Liver (tissue), 9 donors: ENCODE data around the gene ANKRA2. TPM values are rescaled to one million over a fixed set of nuclear protein-coding genes. Genes with fewer than 3 reads are reported as not detected.
"Not testable (repeated sequence)": the region's sequence is repeated elsewhere in the genome, so short reads cannot be mapped to it uniquely, and the experiment has no call there.

Source experiments
- DNase-seq: peaks from one replicate; pipeline ENCODE4 v3.0.0-alpha.2; 2017; ENCODE audit warnings: low spot score
- H3K27ac ChIP-seq, 2 donors: one replicate each; pipeline ENCODE4 v1.7.0; 2013; ENCODE audit warnings: inconsistent platforms in 2 of 2, low read length in 2 of 2, control low read depth in 1 of 2, low read depth in 1 of 2, mild to moderate bottlenecking in 1 of 2
- H3K27me3 ChIP-seq, 4 donors: one replicate each; pipeline versions ENCODE4 v1.6.1 to v1.7.0; 2013; ENCODE audit warnings: low read length in 3 of 4, inconsistent platforms in 1 of 4, mild to moderate bottlenecking in 1 of 4, moderate library complexity in 1 of 4; ENCODE audit not compliant: control insufficient read depth in 4 of 4, insufficient read depth in 4 of 4
- H3K36me3 ChIP-seq, 4 donors: one replicate each; pipeline versions ENCODE4 v1.6.1 to v1.7.0; 2013; ENCODE audit warnings: low read length in 3 of 4, mild to moderate bottlenecking in 3 of 4, low read depth in 1 of 4, moderate library complexity in 1 of 4; ENCODE audit not compliant: control insufficient read depth in 4 of 4, insufficient read depth in 3 of 4
- H3K4me1 ChIP-seq, 4 donors: one replicate each; pipeline versions ENCODE4 v1.6.1 to v1.7.0; 2013; ENCODE audit warnings: low read length in 3 of 4, mild to moderate bottlenecking in 3 of 4, moderate library complexity in 1 of 4; ENCODE audit not compliant: control insufficient read depth in 4 of 4, insufficient read depth in 4 of 4
- H3K4me3 ChIP-seq, 3 donors: one replicate each; pipeline versions ENCODE4 v1.6.1 to v1.7.0; 2013; ENCODE audit warnings: low read length in 3 of 3, control low read depth in 1 of 3, low read depth in 1 of 3, mild to moderate bottlenecking in 1 of 3
- H3K9ac ChIP-seq, 2 donors: one replicate each; pipeline ENCODE4 v1.7.0; 2013; ENCODE audit warnings: low read length in 2 of 2, mild to moderate bottlenecking in 2 of 2, moderate library complexity in 2 of 2, control low read depth in 1 of 2, low read depth in 1 of 2
- H3K9me3 ChIP-seq, 4 donors: one replicate each; pipeline versions ENCODE4 v1.6.1 to v1.7.0; 2013; ENCODE audit warnings: low read length in 3 of 4; ENCODE audit not compliant: control insufficient read depth in 4 of 4
- EGR1 ChIP-seq, 2 donors: IDR thresholded peaks; 2 replicates each; pipeline ENCODE4 v1.6.1; 2016 to 2018; ENCODE audit warnings: antibody characterized with exemption in 2 of 2, low read depth in 2 of 2
- FOXA1 ChIP-seq: IDR thresholded peaks from 2 replicates; pipeline ENCODE4 v1.6.1; 2016; ENCODE audit warnings: antibody characterized with exemption
- FOXA2 ChIP-seq: IDR thresholded peaks from 2 replicates; pipeline ENCODE4 v1.6.1; 2016; ENCODE audit warnings: antibody characterized with exemption
- GABPA ChIP-seq, 2 donors: IDR thresholded peaks in 1 of 2; conservative IDR thresholded peaks in 1 of 2; 2 replicates each; pipeline ENCODE4 v1.6.1; 2016; ENCODE audit warnings: antibody characterized with exemption in 2 of 2, mild to moderate bottlenecking in 1 of 2, moderate library complexity in 1 of 2
- HNF4A ChIP-seq, 2 donors: conservative IDR thresholded peaks; 2 replicates each; pipeline ENCODE4 v1.6.1; 2016; ENCODE audit warnings: antibody characterized with exemption in 2 of 2, mild to moderate bottlenecking in 2 of 2
- HNF4G ChIP-seq: IDR thresholded peaks from 2 replicates; pipeline ENCODE4 v1.6.1; 2016; ENCODE audit warnings: antibody characterized with exemption
- JUND ChIP-seq, 2 donors: IDR thresholded peaks; 2 replicates each; pipeline ENCODE4 v1.6.1; 2016; ENCODE audit warnings: antibody characterized with exemption in 2 of 2
- NR2F2 ChIP-seq: IDR thresholded peaks from 2 replicates; pipeline ENCODE4 v1.6.1; 2016; ENCODE audit warnings: antibody characterized with exemption
- RXRA ChIP-seq, 2 donors: IDR thresholded peaks; 2 replicates each; pipeline ENCODE4 v1.6.1; 2017 to 2018; ENCODE audit warnings: antibody characterized with exemption in 2 of 2, mild to moderate bottlenecking in 1 of 2
- SP1 ChIP-seq: IDR thresholded peaks from 2 replicates; pipeline ENCODE4 v1.6.1; 2018; ENCODE audit warnings: antibody characterized with exemption, mild to moderate bottlenecking
- TAF1 ChIP-seq: conservative IDR thresholded peaks from 2 replicates; pipeline ENCODE4 v1.6.1; 2016; ENCODE audit warnings: antibody characterized with exemption, mild to moderate bottlenecking
- YY1 ChIP-seq: IDR thresholded peaks from 2 replicates; pipeline ENCODE4 v1.6.1; 2016; ENCODE audit warnings: antibody characterized with exemption, mild to moderate bottlenecking
- WGBS: extraction: QIAGEN DNeasy Blood & Tissue Kit; methylation state at CpG from one replicate; pipeline ENCODE4 v1.1.7; 2013; 5-methylcytosine and 5-hydroxymethylcytosine counted together
- polyA plus RNA-seq, 2 donors: library from polyadenylated mRNA; stranded (reverse) in 1 of 2; unstranded in 1 of 2; fragments of 200-250 nt in 1 of 2; fragments of >200 nt in 1 of 2; fragmentation: Nextera tagmentation in 1 of 2; extraction: Ambion mirVana in 1 of 2; gene quantifications; one replicate each; pipeline versions ENCODE4 v1.2.1 to v1.2.3, GENCODE V29; 2013 to 2015
- total RNA-seq, 2 donors: library from RNA; depleted of rRNA; stranded (reverse); fragments of >200 nt; gene quantifications; one replicate each; pipeline ENCODE4 v1.2.3, GENCODE V29; 2014
- TF ChIP-seq, protein P1 (sequence below): IDR thresholded peaks from 2 replicates; pipeline ENCODE4 v1.6.1; 2016; ENCODE audit warnings: antibody characterized with exemption
- TF ChIP-seq, protein P2 (sequence below): IDR thresholded peaks from 2 replicates; pipeline ENCODE4 v1.6.1; 2016; ENCODE audit warnings: antibody characterized with exemption
- TF ChIP-seq, protein P3 (sequence below): IDR thresholded peaks from 2 replicates; pipeline ENCODE4 v1.6.1; 2016; ENCODE audit warnings: antibody characterized with exemption, mild to moderate bottlenecking
- TF ChIP-seq, protein P4 (sequence below): IDR thresholded peaks from 2 replicates; pipeline ENCODE4 v1.6.1; 2016; ENCODE audit warnings: antibody characterized with exemption
- donor health status: healthy.
- donor health status: healthy.
- donor health status: healthy.
- donor health status: healthy.
- donor health status: healthy.

Gene ANKRA2
- total and polyA plus RNA-seq, 4 donors = 5.9 to 17.0 (median 14.5) TPM

DNA sequence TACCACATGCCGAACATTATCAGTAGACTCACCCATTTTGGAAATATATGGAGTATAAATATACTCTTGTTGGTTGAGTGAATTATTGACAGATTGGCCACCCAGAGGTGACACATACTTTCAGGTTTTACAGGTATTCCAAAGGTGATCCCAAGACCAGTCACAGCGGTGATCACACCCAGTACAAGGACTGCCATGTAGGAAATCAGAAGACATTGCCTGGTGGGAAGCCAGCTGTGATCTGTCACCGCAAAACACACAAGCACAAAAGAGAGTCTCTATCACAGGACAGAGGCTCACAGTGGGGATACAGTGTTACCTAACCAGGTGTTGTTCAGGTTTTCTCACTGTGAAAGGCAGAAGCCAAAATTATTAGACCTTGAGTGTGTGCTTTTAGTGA is 51.4 kb downstream of the ANKRA2 start:
- Histone ChIP-seq H3K36me3 (no peaks in the 10 kb centered on the region), H3K4me3 (no peak overlapping the region), H3K27me3 (no peaks in the 10 kb centered on the region), H3K4me1 (no peaks in the 10 kb centered on the region), H3K9ac (no peak overlapping the region), H3K9me3 (no peaks in the 10 kb centered on the region), H3K27ac (no peak overlapping the region)
- no peak for DNase-seq
- 74% methylated on average over 3 of the region's 3 CpGs for WGBS
- no peak for TF ChIP-seq TAF1
- no peak for TF ChIP-seq JUND (IDR thresholded peaks at IDR 0.05)
- no peak for TF ChIP-seq GABPA (IDR thresholded peaks at IDR 0.05 in 1 of 2, conservative IDR thresholded peaks at IDR 0.05 in 1 of 2)
- TF ChIP-seq, protein P1, sequence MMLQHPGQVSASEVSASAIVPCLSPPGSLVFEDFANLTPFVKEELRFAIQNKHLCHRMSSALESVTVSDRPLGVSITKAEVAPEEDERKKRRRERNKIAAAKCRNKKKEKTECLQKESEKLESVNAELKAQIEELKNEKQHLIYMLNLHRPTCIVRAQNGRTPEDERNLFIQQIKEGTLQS = no peak
- TF ChIP-seq HNF4A (conservative IDR thresholded peaks at IDR 0.05) = no peak
- no peak for TF ChIP-seq RXRA (IDR thresholded peaks at IDR 0.05)
- no peak for TF ChIP-seq SP1
- TF ChIP-seq FOXA2 = no peak
- TF ChIP-seq FOXA1 = no peak
- no peak for TF ChIP-seq HNF4G
- no peak for TF ChIP-seq EGR1 (IDR thresholded peaks at IDR 0.05; ENCODE audit: low read depth in 2 of 2)
- TF ChIP-seq, protein P2, sequence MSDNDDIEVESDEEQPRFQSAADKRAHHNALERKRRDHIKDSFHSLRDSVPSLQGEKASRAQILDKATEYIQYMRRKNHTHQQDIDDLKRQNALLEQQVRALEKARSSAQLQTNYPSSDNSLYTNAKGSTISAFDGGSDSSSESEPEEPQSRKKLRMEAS = no peak
- TF ChIP-seq NR2F2 = no peak
- TF ChIP-seq, protein P3, sequence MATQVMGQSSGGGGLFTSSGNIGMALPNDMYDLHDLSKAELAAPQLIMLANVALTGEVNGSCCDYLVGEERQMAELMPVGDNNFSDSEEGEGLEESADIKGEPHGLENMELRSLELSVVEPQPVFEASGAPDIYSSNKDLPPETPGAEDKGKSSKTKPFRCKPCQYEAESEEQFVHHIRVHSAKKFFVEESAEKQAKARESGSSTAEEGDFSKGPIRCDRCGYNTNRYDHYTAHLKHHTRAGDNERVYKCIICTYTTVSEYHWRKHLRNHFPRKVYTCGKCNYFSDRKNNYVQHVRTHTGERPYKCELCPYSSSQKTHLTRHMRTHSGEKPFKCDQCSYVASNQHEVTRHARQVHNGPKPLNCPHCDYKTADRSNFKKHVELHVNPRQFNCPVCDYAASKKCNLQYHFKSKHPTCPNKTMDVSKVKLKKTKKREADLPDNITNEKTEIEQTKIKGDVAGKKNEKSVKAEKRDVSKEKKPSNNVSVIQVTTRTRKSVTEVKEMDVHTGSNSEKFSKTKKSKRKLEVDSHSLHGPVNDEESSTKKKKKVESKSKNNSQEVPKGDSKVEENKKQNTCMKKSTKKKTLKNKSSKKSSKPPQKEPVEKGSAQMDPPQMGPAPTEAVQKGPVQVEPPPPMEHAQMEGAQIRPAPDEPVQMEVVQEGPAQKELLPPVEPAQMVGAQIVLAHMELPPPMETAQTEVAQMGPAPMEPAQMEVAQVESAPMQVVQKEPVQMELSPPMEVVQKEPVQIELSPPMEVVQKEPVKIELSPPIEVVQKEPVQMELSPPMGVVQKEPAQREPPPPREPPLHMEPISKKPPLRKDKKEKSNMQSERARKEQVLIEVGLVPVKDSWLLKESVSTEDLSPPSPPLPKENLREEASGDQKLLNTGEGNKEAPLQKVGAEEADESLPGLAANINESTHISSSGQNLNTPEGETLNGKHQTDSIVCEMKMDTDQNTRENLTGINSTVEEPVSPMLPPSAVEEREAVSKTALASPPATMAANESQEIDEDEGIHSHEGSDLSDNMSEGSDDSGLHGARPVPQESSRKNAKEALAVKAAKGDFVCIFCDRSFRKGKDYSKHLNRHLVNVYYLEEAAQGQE = no peak
- no peak for TF ChIP-seq YY1
- TF ChIP-seq, protein P4, sequence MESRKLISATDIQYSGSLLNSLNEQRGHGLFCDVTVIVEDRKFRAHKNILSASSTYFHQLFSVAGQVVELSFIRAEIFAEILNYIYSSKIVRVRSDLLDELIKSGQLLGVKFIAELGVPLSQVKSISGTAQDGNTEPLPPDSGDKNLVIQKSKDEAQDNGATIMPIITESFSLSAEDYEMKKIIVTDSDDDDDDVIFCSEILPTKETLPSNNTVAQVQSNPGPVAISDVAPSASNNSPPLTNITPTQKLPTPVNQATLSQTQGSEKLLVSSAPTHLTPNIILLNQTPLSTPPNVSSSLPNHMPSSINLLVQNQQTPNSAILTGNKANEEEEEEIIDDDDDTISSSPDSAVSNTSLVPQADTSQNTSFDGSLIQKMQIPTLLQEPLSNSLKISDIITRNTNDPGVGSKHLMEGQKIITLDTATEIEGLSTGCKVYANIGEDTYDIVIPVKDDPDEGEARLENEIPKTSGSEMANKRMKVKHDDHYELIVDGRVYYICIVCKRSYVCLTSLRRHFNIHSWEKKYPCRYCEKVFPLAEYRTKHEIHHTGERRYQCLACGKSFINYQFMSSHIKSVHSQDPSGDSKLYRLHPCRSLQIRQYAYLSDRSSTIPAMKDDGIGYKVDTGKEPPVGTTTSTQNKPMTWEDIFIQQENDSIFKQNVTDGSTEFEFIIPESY = no peak

DNA sequence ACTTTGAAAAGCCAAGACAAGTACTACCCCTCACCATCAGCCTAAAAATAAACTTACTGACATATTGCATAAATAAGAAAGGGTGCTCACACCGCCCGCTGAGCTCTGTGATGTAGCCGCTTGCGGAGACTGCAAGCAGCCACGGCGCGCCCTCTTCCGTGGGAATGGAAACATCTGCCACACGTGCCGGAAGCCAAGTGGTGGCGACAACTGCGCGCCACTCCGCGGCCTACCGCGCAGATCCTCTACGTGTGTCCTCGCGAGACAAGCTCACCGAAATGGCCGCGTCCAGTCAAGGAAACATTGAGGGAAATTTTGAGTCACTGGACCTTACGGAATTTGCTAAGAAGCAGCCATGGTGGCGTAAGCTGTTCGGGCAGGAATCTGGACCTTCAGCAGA is 56.9 kb downstream of the ANKRA2 start:
- DNase-seq, H3K4me1 ChIP-seq, H3K9me3 ChIP-seq, H3K27me3 ChIP-seq, H3K27ac ChIP-seq, H3K9ac ChIP-seq, H3K4me3 ChIP-seq: not testable (repeated sequence)
- 98% methylated on average over 26 of the region's 26 CpGs for WGBS
- peaks cover 0 to 29% (median 20%) of the 10 kb centered on the region in 4 donors for H3K36me3 ChIP-seq
